Caco-2 (cell line): ENCODE data around the gene CDH2. TPM values are rescaled to one million over a fixed set of nuclear protein-coding genes. Genes with fewer than 3 reads are reported as not detected.

Experiments
- BruUV-seq: library from RNA; stranded (reverse); fragments of 400-500 nt; replicated peaks from 2 replicates; lab custom pipeline; 2021; lab: Mats Ljungman, UMichigan
- CTCF ChIA-PET: fragments of 300-600 bp; sonication (Branson Sonifier 250); formaldehyde crosslinking; loops from one replicate; lab custom pipeline; 2022; ENCODE audit warnings: antibody characterized with exemption; lab: Charles Lee
- POLR2A ChIA-PET: fragments of 300-600 bp; sonication (Branson Sonifier 250); formaldehyde crosslinking; loops from one replicate; lab custom pipeline; 2022; ENCODE audit warnings: antibody characterized with exemption; lab: Charles Lee
- DNase-seq, 2 experiments: peaks; one replicate each; pipeline versions ENCODE4 v3.0.0 to v3.0.0-alpha.2; 2020 to 2022
- H3K27me3 ChIP-seq: replicated peaks from 2 replicates; pipeline ENCODE4 v1.6.0; 2011; ENCODE audit warnings: low read length; ENCODE audit not compliant: control insufficient read depth, insufficient read depth
- H3K36me3 ChIP-seq: 2 replicates; pipeline ENCODE4 v1.5.1; 2011; ENCODE audit warnings: low read length; ENCODE audit not compliant: control insufficient read depth, insufficient read depth
- H3K4me1 ChIP-seq: fragments of 250-450 bp; sonication (Bioruptor Pico); 2 replicates; pipeline ENCODE4 v1.5.1; 2020; ENCODE audit warnings: mild to moderate bottlenecking
- H3K4me3 ChIP-seq: 2 replicates; pipeline ENCODE4 v1.5.1; 2011; ENCODE audit warnings: low read depth, mild to moderate bottlenecking, control low read depth, low read length
- H3K9me3 ChIP-seq: fragments of 250-450 bp; sonication (Bioruptor Pico); 2 replicates; pipeline ENCODE4 v1.5.1; 2020; ENCODE audit warnings: mild to moderate bottlenecking, moderate library complexity
- H3K27ac Mint-ChIP-seq: one replicate; pipeline ENCODE4 v1.8.0; 2022; ENCODE audit warnings: mixed read lengths; ENCODE audit not compliant: unreplicated experiment
- H3K27me3 Mint-ChIP-seq: one replicate; pipeline ENCODE4 v1.8.0; 2022; ENCODE audit warnings: mixed read lengths; ENCODE audit not compliant: insufficient read depth, unreplicated experiment
- H3K36me3 Mint-ChIP-seq: one replicate; pipeline ENCODE4 v1.8.0; 2022; ENCODE audit warnings: mild to moderate bottlenecking, mixed read lengths; ENCODE audit not compliant: insufficient read depth, unreplicated experiment
- H3K4me1 Mint-ChIP-seq: one replicate; pipeline ENCODE4 v1.8.0; 2022; ENCODE audit warnings: low read depth, mixed read lengths; ENCODE audit not compliant: unreplicated experiment
- H3K4me3 Mint-ChIP-seq: one replicate; pipeline ENCODE4 v1.8.0; 2022; ENCODE audit warnings: mild to moderate bottlenecking, moderate library complexity, mixed read lengths; ENCODE audit not compliant: unreplicated experiment
- H3K9me3 Mint-ChIP-seq: one replicate; pipeline ENCODE4 v1.8.0; 2022; ENCODE audit warnings: mixed read lengths; ENCODE audit not compliant: unreplicated experiment
- intact Hi-C: fragments of 100-400 bp; cut with micrococcal nuclease; formaldehyde crosslinking; loops from one replicate; pipeline ENCODE4 v1.10.0; 2022; ENCODE audit not compliant: unreplicated experiment
- total RNA-seq: library from RNA; stranded (reverse); gene quantifications from 2 replicates; pipeline ENCODE4 v1.2.3, GENCODE V29; 2022
- TF ChIP-seq, protein P1 (sequence below), 2 experiments: fragments of 200-600 bp in 1 of 2; IDR thresholded peaks; 1 replicate in 1 of 2; 2 replicates in 1 of 2; pipeline versions ENCODE4 v1.5.1 to v1.8.0; 2011 to 2022; ENCODE audit warnings: antibody characterized with exemption in 1 of 2, control low read depth in 1 of 2, inconsistent platforms in 1 of 2, low read depth in 1 of 2, low read length in 1 of 2, mild to moderate bottlenecking in 1 of 2, moderate library complexity in 1 of 2; ENCODE audit not compliant: insufficient read depth in 1 of 2, severe bottlenecking in 1 of 2, unreplicated experiment in 1 of 2

Gene CDH2
- total RNA-seq, 1 experiment from 2014 or later: 1.4 TPM

DNA sequence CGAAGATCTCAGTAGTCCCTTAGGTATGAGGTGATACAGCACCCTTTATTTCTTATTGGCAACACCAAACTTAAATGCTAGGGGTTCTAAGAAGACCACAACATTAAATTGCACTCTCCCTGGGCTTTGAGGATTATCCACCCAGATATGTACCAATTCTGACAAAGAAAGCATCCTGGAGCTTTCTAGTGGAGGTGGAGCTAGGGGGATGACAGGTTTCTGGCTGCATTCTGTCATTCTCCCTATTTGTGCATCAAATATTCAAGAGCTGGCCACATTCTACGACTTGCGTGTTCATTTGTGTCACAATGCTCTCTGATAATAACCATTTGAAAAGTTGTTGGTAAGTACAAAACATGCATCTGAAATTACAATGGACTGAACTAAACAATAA, 111.1 kb downstream of the CDH2 start:
- Mint-ChIP-seq H3K4me3 (no peak overlapping the region), H3K27me3 (no peaks in the 10 kb centered on the region), H3K36me3 (no peaks in the 10 kb centered on the region), H3K27ac (no peak overlapping the region), H3K4me1 (peaks cover 7% of the 10 kb centered on the region), H3K9me3 (no peaks in the 10 kb centered on the region)
- no peaks in the 10 kb centered on the region for H3K9me3 ChIP-seq
- H3K27me3 ChIP-seq: no peaks in the 10 kb centered on the region
- intact Hi-C loops: loop anchor here (1.0 to 5.0 kb wide), 2 partner anchors 14 to 143 kb away; no protein-coding TSS in a partner anchor
- POLR2A ChIA-PET: no interaction called here
- H3K4me1 ChIP-seq: peaks cover 11% of the 10 kb centered on the region
- BruUV-seq: no TSS peak
- no peak overlapping the region for H3K4me3 ChIP-seq
- CTCF ChIA-PET: no interaction called here
- TF ChIP-seq, protein P1, sequence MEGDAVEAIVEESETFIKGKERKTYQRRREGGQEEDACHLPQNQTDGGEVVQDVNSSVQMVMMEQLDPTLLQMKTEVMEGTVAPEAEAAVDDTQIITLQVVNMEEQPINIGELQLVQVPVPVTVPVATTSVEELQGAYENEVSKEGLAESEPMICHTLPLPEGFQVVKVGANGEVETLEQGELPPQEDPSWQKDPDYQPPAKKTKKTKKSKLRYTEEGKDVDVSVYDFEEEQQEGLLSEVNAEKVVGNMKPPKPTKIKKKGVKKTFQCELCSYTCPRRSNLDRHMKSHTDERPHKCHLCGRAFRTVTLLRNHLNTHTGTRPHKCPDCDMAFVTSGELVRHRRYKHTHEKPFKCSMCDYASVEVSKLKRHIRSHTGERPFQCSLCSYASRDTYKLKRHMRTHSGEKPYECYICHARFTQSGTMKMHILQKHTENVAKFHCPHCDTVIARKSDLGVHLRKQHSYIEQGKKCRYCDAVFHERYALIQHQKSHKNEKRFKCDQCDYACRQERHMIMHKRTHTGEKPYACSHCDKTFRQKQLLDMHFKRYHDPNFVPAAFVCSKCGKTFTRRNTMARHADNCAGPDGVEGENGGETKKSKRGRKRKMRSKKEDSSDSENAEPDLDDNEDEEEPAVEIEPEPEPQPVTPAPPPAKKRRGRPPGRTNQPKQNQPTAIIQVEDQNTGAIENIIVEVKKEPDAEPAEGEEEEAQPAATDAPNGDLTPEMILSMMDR (IDR thresholded peaks at IDR 0.05; ENCODE audit: insufficient read depth in 1 of 2, low read depth in 1 of 2, low read length in 1 of 2, severe bottlenecking in 1 of 2, unreplicated experiment in 1 of 2): no peak
- DNase-seq: no peak
- H3K36me3 ChIP-seq: no peaks in the 10 kb centered on the region

DNA sequence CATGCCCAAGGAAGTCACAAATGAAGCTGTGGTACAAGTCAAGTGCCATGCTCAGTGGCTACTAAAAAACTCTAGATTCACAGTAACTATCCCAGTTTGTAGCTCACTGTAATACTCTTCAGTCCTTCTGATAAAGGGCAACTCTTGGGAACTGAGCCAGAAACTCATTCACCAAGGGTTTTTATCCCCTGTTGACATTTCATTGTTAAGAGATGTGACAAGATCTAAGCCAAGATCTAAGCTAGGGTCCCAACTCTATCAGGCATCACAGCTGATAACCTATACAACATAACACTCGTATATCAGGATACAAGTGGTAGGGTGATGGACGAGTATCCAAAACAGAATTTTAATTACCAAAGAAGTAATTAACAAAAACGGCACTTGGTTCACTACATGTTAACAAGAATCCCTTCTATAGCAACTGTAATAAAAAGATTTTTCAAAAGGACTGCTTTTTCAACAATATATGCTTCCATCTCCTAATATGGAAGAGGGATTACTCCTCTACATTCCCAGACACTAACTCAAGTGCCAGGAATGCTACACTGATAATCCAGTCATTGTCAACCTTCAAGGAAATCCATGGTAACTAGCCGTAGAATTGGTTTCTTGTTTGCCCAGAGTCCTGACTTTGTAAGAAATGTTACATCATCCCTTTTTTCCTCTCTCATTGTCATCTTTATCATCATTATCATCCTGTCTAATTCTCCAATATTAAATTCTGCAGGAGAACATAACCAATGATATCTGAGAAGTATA, 111.7 kb downstream of the CDH2 start:
- H3K4me3 Mint-ChIP-seq: peak overlapping the region; percentile 33
- CTCF ChIA-PET: no interaction called here
- Histone ChIP-seq H3K27me3 (no peaks in the 10 kb centered on the region), H3K36me3 (no peaks in the 10 kb centered on the region), H3K9me3 (no peaks in the 10 kb centered on the region), H3K4me1 (peaks cover 11% of the 10 kb centered on the region), H3K4me3 (no peak overlapping the region)
- DNase-seq: peak in 1 of 2 experiments; percentile 28
- H3K4me1 Mint-ChIP-seq: peaks cover 7% of the 10 kb centered on the region
- H3K36me3 Mint-ChIP-seq: no peaks in the 10 kb centered on the region
- H3K27ac Mint-ChIP-seq: peak overlapping the region; percentile 85
- H3K9me3 Mint-ChIP-seq: no peaks in the 10 kb centered on the region
- POLR2A ChIA-PET: no interaction called here
- no peaks in the 10 kb centered on the region for H3K27me3 Mint-ChIP-seq
- BruUV-seq: no TSS peak
- intact Hi-C loops: loop anchor here (1.0 to 5.0 kb wide), 2 partner anchors 14 to 143 kb away; no protein-coding TSS in a partner anchor
- TF ChIP-seq, protein P1 (IDR thresholded peaks at IDR 0.05; ENCODE audit: insufficient read depth in 1 of 2, low read depth in 1 of 2, low read length in 1 of 2, severe bottlenecking in 1 of 2, unreplicated experiment in 1 of 2): no peak

DNA sequence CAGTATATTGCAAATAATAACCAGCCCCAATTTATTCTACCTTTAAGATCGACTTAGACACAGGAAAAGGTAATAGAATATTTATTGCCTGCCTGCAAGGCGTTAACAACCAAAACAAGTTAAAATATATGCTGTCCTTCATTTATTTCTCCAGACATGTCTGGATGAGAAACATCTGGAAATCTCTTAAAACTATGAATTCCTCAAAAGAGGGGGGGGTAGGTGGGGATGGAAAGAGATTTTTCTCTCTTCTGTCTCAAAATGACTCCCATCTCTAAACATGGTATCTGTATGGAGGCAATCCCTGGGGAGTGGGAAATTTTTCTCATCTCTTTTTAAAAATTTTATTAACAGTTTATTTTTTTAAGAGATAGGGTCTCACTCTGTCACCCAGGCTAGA, 113.0 kb downstream of the CDH2 start:
- no TSS peak for BruUV-seq
- CTCF ChIA-PET: no interaction called here
- H3K4me1 ChIP-seq: peaks cover 11% of the 10 kb centered on the region
- H3K4me3 ChIP-seq: no peak overlapping the region
- Mint-ChIP-seq H3K4me3 (no peak overlapping the region), H3K4me1 (peaks cover 7% of the 10 kb centered on the region), H3K36me3 (no peaks in the 10 kb centered on the region), H3K27ac (no peak overlapping the region), H3K9me3 (no peaks in the 10 kb centered on the region), H3K27me3 (no peaks in the 10 kb centered on the region)
- intact Hi-C loops: no loop called here
- H3K27me3 ChIP-seq: no peaks in the 10 kb centered on the region
- TF ChIP-seq, protein P1 (IDR thresholded peaks at IDR 0.05; ENCODE audit: insufficient read depth in 1 of 2, low read depth in 1 of 2, low read length in 1 of 2, severe bottlenecking in 1 of 2, unreplicated experiment in 1 of 2): no peak
- DNase-seq: no peak
- H3K9me3 ChIP-seq: no peaks in the 10 kb centered on the region
- H3K36me3 ChIP-seq: no peaks in the 10 kb centered on the region
- POLR2A ChIA-PET: no interaction called here
